Dendritic cell treated with granulocyte-macrophage colony-stimulating factor and Interleukin-4, amounts not matched to agents 40 ng/mL and 50 ng/mL, for 4 days (primary cell): Measurements from ENCODE around the gene TMEM267.
"Not testable (repeated sequence)": the region's sequence is repeated elsewhere in the genome, so short reads cannot be mapped to it uniquely, and the experiment has no call there.

Experiments used
- H3K27ac Mint-ChIP-seq: one replicate; pipeline ENCODE4 v1.8.0; 2022; ENCODE audit warnings: mild to moderate bottlenecking, mixed read lengths
- H3K27me3 Mint-ChIP-seq: one replicate; pipeline ENCODE4 v1.8.0; 2022; ENCODE audit warnings: mild to moderate bottlenecking, mixed read lengths
- H3K36me3 Mint-ChIP-seq: one replicate; pipeline ENCODE4 v1.8.0; 2022; ENCODE audit warnings: low read depth, mixed read lengths
- H3K4me1 Mint-ChIP-seq: one replicate; pipeline ENCODE4 v1.8.0; 2022; ENCODE audit warnings: low read depth, mixed read lengths
- H3K4me3 Mint-ChIP-seq: one replicate; pipeline ENCODE4 v1.8.0; 2022; ENCODE audit warnings: mild to moderate bottlenecking, moderate library complexity, mixed read lengths
- H3K9me3 Mint-ChIP-seq: one replicate; pipeline ENCODE4 v1.8.0; 2022; ENCODE audit warnings: mixed read lengths
- intact Hi-C: fragments of 100-400 bp; cut with micrococcal nuclease; formaldehyde crosslinking; loops from one replicate; pipeline ENCODE4 v1.15.0; 2022

The TMEM267 gene

DNA sequence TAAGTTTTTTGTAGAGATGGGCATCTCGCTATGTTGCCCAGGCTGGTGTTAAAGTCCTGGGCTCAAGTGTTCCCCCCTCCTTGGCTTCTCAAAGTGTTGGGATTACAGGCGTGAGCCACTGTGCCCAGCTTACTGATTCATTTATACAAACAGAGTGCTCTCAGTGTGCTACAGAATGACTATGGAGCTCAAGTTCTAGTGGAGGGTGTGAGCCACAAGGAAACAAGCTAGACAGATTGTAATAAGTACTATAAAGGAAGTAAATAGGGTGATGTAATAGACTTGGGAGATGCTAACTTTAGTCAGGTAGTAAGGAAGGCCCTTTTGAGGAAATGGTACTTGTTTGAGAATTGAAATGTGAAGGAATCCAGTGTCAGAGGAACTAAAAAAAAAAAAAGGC lies 1.7 kb upstream of the TMEM267 start:
- H3K4me3 Mint-ChIP-seq = no peak overlapping the region
- H3K4me1 Mint-ChIP-seq = peaks cover 23% of the 10 kb centered on the region
- peak overlapping the region; percentile 99 for H3K27ac Mint-ChIP-seq
- intact Hi-C loops = loop anchor here (2.0 kb wide), 2 partner anchors 29 to 117 kb away; partner anchors contain the start of genes C5orf34 and NNT
- peaks cover 13% of the 10 kb centered on the region for H3K36me3 Mint-ChIP-seq
- no peaks in the 10 kb centered on the region for H3K27me3 Mint-ChIP-seq
- no peaks in the 10 kb centered on the region for H3K9me3 Mint-ChIP-seq

DNA sequence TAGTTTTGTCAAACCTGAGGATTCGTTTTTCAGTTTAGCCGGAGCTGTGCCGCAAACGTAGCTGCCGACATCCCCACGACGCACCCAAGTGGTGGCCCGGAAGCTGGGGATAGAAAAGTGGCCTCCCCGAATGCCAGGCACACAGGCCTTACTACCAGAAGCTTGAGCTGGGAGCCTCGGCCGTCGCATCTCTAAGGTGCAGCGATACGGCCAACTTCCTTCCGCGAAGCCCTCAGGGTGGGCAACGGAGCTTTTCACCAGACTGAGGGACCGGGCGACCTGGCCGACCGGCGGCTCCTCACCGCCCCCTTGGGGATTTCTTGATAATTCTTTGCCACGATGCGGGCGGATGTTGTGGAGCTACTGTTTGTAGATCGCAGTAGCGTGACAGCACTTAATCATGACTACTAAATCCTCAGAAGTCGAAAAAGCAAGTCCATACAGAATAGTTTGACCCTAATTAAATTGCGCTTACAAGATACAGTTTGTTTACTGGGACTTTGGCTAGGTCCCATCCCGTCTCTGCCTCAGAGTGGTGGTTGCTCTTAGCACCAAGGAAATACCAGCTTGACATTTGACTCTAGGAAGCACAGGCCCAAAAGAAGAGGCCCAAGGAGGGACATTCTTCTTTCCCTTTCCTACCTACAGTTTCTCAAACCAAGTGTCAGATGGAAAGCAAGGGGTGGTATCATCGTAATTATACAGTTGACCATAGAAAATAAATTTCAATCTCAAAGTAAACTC lies 613 bp upstream of the TMEM267 start:
- peak overlapping the region; percentile 96 for H3K4me3 Mint-ChIP-seq
- intact Hi-C loops = loop anchor here (1.0 to 5.0 kb wide), 7 partner anchors 31 to 492 kb away; partner anchors contain the start of genes C5orf34, HMGCS1, NNT and PAIP1
- peaks cover 13% of the 10 kb centered on the region for H3K36me3 Mint-ChIP-seq
- H3K27ac Mint-ChIP-seq = peak overlapping the region; percentile 99
- H3K27me3 Mint-ChIP-seq = no peaks in the 10 kb centered on the region
- H3K9me3 Mint-ChIP-seq = no peaks in the 10 kb centered on the region
- H3K4me1 Mint-ChIP-seq = peaks cover 23% of the 10 kb centered on the region

DNA sequence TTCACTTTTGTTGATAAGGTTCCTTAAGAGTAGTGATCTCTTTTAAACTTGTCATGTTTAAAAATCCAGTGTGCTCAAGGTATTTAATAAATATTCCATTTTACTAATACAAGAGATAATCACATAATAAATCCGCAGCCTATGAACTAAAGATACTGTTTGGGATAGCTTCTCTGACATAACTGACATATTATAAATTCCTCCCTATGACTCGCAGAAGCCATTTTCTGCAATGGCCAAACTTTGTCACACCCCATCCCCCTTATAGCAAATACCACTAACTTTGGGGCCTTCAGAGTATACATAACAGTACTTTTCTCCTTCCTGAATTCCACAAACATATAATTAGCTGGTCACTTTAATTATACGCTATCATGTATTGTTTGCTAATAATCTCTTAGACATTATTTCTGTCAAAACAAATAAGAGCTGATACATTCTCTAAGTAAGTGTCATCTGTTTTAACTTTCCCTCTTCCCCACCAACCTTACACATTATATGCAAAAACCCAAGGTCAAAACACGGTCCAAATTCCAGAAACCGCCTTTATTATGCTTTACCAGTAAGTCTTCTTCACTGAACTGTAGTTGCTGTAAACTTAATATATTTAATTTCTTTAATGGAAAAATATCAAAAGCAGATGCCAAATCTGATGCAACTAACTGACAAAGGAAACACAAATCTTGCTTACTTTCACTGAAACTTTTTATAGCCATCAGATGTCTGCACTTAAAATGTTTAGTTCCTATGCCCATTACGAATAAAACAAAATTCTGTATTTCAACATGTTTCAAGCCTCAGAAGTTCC lies 971 bp downstream of the TMEM267 start:
- Mint-ChIP-seq H3K27ac (peak overlapping the region; percentile 99), H3K4me1 (peaks cover 23% of the 10 kb centered on the region), H3K27me3 (no peaks in the 10 kb centered on the region), H3K9me3 (no peaks in the 10 kb centered on the region), H3K4me3 (peak overlapping the region; percentile 96), H3K36me3 (peaks cover 13% of the 10 kb centered on the region)
- intact Hi-C loops = loop anchor here (5.0 kb wide), 4 partner anchors 75 to 490 kb away; partner anchors contain the start of genes PAIP1 and ZNF131

DNA sequence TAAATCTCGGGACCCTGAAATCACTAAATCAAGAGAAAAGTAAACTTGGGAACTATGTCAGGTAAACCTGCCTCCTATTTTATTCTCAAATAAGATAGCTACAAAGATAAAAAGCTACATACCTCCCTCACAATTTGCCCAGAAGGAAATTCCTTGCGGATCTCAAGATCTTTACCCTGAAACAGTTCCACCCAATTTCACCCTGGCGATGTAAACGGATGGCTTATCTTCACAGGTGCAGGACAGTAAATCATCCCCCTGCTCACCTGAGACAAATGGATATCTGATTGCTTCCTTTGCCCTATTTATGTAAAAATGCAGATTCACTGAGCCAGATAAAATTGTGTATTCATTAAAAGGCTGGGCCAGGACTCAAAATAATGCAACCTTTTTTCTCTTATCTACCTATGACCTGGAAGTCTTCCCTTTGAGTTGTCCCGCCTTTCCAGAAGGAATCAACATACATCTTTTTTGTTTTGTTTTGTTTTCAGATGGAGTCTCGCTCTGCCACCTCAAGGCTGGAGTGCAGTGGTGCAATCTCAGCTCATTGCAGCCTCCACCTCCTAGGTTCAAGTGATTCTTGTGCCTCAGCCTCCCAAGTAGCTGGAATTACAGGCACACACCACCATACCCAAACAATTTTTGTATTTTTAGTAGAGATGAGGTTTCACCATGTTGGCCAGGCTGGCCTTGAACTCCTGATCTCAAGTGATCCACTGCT lies 13.8 kb downstream of the TMEM267 start:
- H3K27ac Mint-ChIP-seq = no peak overlapping the region
- no peak overlapping the region for H3K4me3 Mint-ChIP-seq
- no peaks in the 10 kb centered on the region for H3K4me1 Mint-ChIP-seq
- H3K9me3 Mint-ChIP-seq = peaks cover 35% of the 10 kb centered on the region
- H3K36me3 Mint-ChIP-seq = peaks cover 76% of the 10 kb centered on the region
- H3K27me3 Mint-ChIP-seq = no peaks in the 10 kb centered on the region
- intact Hi-C loops = no loop called here

DNA sequence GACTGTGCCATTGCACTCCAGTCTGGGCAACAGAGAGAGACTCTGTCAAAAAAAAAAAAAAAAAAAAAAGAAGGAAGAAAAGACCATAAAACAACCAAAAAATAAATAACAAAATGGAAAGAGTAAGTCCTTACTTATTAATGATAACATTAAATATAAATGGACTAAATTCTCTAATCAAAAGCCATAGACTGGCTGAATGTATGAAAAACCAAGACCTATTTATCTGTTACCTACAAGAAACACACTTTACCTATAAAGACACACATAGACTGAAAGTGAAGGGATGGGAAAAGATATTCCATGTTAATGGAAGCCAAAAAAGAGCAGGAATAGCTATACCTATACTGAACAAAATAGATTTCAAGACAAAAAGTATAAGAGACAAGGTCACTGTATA lies 16.6 kb downstream of the TMEM267 start:
- peaks cover 37% of the 10 kb centered on the region for H3K9me3 Mint-ChIP-seq
- H3K4me1 Mint-ChIP-seq = no peaks in the 10 kb centered on the region
- peaks cover 68% of the 10 kb centered on the region for H3K36me3 Mint-ChIP-seq
- no peak overlapping the region for H3K4me3 Mint-ChIP-seq
- no peak overlapping the region for H3K27ac Mint-ChIP-seq
- H3K27me3 Mint-ChIP-seq = no peaks in the 10 kb centered on the region
- intact Hi-C loops = no loop called here

DNA sequence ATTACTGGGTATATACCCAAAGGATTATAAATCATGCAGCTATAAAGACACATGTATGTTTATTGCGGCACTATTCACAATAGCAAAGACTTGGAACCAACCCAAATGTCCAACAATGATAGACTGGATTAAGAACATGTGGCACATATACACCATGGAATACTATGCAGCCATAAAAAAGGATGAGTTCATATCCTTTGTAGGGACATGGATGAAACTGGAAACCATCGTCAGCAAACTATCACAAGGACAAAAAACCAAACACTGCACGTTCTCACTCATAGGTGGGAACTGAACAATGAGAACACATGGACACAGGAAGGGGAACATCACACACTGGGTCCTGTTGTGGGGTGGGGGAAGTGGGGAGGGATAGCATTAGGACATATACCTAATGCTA lies 18.2 kb downstream of the TMEM267 start:
- H3K9me3 Mint-ChIP-seq = peaks cover 40% of the 10 kb centered on the region
- H3K4me1 Mint-ChIP-seq, H3K4me3 Mint-ChIP-seq, intact Hi-C loops, H3K27ac Mint-ChIP-seq, H3K27me3 Mint-ChIP-seq: not testable (repeated sequence)
- peaks cover 66% of the 10 kb centered on the region for H3K36me3 Mint-ChIP-seq

DNA sequence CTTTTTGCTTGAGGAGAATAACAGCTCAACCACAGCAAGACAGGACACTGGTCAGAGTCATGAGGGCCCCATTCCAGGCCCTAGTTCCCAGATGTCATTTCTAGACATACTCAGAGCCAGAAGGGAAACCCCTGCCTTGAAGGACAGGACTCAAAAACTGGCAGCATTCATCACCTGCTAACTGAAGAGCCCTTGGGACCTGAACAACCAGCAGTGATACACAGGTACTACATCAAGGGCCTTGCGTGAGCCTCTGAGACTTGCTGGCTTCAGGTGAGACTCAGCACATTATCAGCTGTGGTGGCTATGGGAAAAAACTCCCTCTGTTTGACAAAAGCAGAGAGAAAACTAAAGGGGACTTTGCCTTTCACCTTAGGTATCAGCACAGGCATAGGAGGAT lies 22.6 kb downstream of the TMEM267 start:
- Mint-ChIP-seq H3K27ac (no peak overlapping the region), H3K36me3 (peaks cover 50% of the 10 kb centered on the region), H3K27me3 (no peaks in the 10 kb centered on the region), H3K4me1 (no peaks in the 10 kb centered on the region), H3K4me3 (no peak overlapping the region), H3K9me3 (peaks cover 30% of the 10 kb centered on the region)
- intact Hi-C loops = no loop called here

DNA sequence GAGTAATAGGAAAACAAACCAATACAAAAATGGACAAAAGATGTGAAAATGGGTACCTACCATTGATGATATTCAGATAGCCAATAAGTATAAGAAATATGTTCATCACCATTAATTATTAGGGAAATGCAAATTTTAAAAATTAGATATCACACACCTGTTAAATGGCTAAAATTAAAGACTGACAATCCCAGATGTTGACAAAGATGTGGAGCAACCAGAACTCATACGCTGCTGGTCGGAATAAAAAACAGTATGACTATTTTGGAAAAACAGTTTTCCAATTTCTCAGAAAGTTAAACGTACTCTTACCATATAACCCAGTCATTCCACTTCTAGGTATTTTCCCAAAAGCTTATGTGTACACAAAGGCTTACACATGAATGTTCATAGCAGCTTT lies 27.1 kb downstream of the TMEM267 start:
- Mint-ChIP-seq H3K9me3 (peaks cover 20% of the 10 kb centered on the region), H3K27me3 (no peaks in the 10 kb centered on the region), H3K36me3 (peaks cover 45% of the 10 kb centered on the region), H3K4me3 (no peak overlapping the region), H3K27ac (no peak overlapping the region), H3K4me1 (no peaks in the 10 kb centered on the region)
- intact Hi-C loops = no loop called here

DNA sequence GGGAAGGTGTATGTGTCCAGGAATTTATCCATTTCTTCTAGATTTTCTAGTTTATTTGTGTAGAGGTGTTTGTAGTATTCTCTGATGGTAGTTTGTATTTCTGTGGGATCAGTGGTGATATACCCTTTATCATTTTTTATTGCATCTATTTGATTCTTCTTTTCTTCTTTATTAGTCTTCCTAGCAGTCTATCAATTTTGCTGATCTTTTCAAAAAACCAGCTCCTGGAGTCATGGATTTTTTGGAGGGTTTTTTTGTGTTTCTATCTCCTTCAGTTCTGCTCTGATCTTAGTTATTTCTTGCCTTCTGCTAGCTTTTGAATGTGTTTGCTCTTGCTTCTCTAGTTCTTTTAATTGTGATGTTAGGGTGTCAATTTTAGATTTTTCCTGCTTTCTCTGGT lies 42.1 kb downstream of the TMEM267 start:
- peaks cover 36% of the 10 kb centered on the region for H3K36me3 Mint-ChIP-seq
- peaks cover 37% of the 10 kb centered on the region for H3K9me3 Mint-ChIP-seq
- intact Hi-C loops, H3K27me3 Mint-ChIP-seq, H3K27ac Mint-ChIP-seq, H3K4me3 Mint-ChIP-seq: not testable (repeated sequence)
- H3K4me1 Mint-ChIP-seq = peaks cover 11% of the 10 kb centered on the region

DNA sequence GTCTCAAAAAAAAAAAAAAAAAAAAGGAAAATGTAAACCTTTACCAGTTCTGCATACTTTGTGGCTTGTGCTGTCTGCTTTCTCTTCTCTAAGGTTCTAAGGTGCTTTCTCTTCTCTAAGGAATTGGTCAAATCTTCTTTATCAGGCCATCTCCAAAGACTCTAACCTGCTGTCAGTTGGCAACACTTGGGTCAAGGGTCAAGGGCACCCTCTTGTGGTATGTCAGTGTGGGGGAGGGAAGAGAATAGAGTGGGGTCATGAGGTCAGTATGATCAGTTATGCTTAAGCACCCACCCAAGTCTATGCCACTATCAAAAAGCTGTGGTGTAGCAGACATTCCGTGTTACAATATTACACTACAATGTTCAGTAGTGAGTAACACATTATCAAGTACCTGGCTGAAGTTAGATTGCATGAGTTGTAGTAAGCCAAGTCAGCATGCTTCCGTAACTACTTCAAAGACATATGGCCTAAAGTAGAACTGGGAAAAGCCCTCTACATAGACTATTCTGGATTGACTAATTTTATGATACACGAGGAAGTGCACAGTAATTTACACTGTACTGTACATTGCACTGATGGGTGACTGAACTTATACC lies 46.5 kb downstream of the TMEM267 start:
- Mint-ChIP-seq H3K4me3 (no peak overlapping the region), H3K9me3 (peaks cover 21% of the 10 kb centered on the region), H3K27ac (no peak overlapping the region), H3K4me1 (peaks cover 16% of the 10 kb centered on the region), H3K27me3 (no peaks in the 10 kb centered on the region), H3K36me3 (peaks cover 6% of the 10 kb centered on the region)
- intact Hi-C loops = no loop called here

DNA sequence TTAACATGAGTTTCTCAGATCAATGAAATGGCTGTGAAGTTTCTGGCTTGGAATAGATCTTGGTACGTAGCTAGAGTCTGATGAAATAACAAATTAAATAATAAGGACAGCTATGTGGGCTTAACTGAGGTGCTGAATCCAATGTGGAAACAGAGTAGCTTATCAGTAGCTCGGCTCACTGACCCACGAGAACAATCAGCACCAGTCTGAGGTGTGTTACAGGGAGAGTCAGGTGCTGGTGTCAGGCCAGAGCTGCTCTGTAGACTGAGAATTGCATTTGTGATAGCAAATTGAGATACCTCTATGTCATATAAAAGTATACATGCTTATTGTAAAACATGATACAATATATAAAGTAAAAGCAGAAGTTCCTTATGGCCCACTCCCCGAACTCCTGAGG lies 50.3 kb downstream of the TMEM267 start:
- no peaks in the 10 kb centered on the region for H3K9me3 Mint-ChIP-seq
- no peaks in the 10 kb centered on the region for H3K36me3 Mint-ChIP-seq
- intact Hi-C loops = no loop called here
- H3K4me3 Mint-ChIP-seq = no peak overlapping the region
- no peak overlapping the region for H3K27ac Mint-ChIP-seq
- no peaks in the 10 kb centered on the region for H3K27me3 Mint-ChIP-seq
- H3K4me1 Mint-ChIP-seq = peaks cover 5% of the 10 kb centered on the region

DNA sequence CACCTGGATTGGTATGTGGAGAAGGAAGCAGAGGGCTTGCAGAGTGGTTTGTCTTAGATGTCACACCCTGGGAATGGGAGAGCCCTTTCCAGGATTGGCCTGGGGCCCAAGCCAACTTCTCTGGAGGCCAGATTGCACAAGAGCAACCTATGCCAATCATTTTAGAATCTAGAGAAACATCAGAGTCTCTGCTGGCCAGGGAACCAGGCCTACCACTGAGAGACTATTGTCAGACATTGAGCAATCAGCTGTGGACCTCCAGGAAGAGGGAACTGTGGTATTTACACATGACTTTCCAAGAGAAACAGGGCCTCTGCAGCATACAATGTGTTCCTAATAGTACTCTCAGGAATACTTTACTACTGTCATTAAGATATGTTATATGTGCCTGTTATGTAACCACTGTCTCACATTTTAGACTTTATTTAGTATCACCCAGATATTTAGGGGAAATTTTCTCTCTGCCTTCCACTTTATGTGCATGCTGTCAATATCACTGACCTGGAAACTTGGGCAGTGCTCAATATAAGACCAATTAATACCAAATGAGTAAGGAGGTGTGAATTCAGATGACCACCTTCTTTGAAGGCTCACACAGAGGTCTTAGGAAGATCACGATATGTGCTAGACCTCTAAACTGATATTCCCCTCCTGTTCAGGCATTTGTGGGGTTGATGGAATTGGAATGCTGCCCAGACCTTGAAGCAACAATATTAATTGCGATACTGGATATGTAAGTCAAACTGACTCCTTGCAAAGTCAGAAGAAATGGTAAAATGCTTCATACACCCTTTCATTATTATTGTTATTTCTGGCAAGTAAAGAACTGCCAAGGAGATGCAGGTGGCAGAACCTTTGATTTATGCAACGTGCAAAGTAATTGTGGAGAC lies 50.9 kb downstream of the TMEM267 start:
- Mint-ChIP-seq H3K36me3 (no peaks in the 10 kb centered on the region), H3K4me3 (no peak overlapping the region), H3K9me3 (no peaks in the 10 kb centered on the region), H3K27ac (no peak overlapping the region), H3K4me1 (peaks cover 5% of the 10 kb centered on the region), H3K27me3 (no peaks in the 10 kb centered on the region)
- intact Hi-C loops = no loop called here

DNA sequence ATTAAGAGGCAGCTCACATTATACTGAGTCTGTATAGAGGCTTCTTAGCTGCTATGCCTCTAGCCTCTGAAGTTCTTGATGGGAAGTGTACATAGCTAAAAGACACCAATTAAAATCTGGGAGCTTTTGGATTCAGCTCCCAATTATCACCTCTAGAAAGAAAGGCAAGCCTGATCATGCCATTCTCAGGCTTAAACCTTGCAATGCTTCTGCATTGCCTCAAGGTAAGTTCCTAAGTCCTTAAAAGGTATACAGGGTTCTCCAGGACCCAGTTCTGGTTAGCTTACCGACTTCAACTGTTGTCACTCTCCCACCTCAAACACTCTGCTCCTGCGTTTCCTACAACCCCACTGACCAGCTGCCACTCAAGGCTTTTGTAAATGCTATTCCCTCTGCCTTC lies 54.0 kb downstream of the TMEM267 start:
- no peak overlapping the region for H3K4me3 Mint-ChIP-seq
- intact Hi-C loops = no loop called here
- no peaks in the 10 kb centered on the region for H3K36me3 Mint-ChIP-seq
- no peaks in the 10 kb centered on the region for H3K9me3 Mint-ChIP-seq
- no peak overlapping the region for H3K27ac Mint-ChIP-seq
- H3K27me3 Mint-ChIP-seq = no peaks in the 10 kb centered on the region
- H3K4me1 Mint-ChIP-seq = peaks cover 5% of the 10 kb centered on the region
